D341Med (cell line): ENCODE results near the gene CSH2.
"Not testable (repeated sequence)": the region's sequence is repeated elsewhere in the genome, so short reads cannot be mapped to it uniquely, and the experiment has no call there.

Experiments
- DNase-seq: peaks from one replicate; pipeline ENCODE4 v3.0.0; 2012; ENCODE audit warnings: low spot score

CSH2 gene

DNA sequence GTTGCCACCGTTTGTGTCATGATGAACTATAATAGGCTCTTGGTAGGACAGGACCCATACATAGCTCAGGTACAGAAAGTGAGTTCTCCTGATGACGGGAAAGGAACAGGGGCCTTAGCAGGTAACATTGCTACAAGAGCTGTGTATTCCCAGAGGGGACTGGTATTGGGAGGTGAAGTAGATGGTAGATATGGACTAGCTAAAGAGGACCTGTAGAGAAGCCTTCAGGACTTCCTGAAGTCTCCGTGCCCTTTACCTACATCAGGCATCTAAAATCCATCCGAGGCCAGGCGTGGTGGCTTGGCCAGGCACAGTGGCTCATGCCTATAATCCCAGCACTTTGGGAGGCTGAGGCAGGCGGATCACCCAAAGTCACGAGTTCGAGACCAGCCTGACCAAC is 18.3 kb downstream of the CSH2 start:
- DNase-seq, result no peak

DNA sequence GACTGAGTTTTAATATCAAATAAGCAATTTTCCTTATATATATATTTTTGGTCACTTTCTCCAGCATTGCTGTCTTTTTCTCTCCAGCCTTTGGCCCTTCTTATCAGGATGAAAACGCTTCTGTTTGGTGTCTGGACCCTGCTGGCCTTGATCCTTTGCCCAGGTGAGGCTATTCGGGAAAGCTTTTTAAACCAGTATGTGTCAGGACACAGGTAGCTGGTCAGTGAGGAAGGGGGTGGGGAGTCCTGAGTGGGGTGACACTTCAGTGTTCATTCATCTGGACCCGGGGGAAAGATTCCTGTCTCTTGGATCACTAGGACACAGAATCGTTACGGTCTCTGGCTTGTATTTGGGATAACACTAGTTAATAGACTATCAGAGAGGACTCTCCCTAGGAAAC is 18.8 kb downstream of the CSH2 start:
- no peak for DNase-seq

DNA sequence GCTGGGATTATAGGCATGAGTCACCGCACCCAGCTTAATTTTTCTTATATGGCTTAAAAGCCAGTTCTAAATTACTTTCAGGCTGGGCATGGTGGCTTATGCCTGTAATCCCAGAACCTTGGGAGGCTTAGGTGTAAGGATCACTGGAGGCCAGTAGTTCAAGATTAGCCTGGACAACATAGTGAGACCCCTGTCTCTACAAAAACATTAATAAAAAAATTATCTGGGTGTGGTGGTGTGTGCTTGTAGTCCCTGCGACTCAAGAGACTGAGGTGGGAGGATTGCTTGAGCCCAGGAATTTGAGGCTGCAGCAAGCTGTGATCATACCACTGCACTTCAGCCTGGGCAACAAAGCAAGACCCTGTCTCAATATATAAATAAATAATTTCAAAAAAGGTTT is 20.2 kb downstream of the CSH2 start:
- DNase-seq, result no peak

DNA sequence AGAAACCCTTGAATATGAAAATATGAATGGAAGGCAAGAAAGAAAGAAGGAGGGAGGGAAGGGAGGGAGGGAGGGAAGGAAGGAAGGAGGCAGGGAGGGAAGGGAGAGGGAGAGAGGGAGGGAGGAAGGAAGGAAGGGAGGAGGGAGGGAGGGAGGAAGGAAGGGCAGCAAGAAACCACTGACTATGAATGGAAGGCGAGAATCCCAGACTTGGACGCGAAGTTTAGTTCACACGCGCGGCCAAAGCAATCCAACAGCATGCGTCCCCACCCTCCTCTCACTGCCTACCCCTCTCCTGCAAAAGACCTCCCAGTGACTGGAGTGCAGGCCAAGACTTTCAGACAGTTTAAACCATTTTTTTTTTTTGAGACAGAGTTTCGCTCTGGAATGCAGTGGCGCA is 23.1 kb downstream of the CSH2 start:
- DNase-seq, result no peak

DNA sequence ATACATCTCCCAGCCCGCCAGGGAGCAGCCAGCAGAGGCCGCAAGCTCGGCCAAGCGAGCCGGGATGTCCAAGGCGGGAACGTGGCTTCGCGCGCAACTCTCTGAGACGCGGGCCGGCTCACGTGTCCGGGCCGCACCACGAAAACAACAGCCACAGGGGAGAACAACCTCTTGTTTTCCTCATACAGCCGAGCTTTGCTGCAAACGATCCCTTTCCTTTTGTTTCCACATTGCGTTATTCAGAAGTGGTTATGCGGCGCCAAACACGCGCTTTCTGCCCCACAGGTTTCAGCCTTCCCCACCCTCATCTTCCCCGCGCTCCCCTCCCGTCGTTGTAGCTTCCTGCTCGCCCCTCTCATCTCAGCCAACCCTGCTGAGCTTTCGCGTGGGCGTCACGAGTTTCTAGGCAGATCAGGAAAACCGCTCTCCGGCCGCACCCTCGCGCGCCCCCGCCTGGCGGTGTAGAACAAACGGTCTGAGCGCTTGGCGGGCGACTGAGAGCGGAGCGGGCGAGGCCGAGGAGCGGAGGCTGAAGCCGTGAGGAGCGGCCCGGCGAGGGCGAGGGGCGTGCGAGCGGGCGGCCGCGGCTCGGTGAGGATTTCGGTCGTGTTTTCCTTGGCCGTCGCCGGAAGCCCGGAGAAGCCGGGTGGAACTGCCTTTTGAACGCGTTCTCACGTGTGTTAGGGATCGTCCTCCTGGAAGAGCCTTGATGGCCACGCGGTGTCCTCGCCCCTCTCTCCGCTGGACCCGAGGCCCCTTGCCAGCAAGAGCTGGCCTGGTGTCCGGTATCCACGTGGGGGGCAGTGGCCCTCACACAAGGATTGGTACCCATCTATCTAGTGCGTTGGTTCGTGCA is 24.4 kb downstream of the CSH2 start:
- DNase-seq, result peak; percentile 58

DNA sequence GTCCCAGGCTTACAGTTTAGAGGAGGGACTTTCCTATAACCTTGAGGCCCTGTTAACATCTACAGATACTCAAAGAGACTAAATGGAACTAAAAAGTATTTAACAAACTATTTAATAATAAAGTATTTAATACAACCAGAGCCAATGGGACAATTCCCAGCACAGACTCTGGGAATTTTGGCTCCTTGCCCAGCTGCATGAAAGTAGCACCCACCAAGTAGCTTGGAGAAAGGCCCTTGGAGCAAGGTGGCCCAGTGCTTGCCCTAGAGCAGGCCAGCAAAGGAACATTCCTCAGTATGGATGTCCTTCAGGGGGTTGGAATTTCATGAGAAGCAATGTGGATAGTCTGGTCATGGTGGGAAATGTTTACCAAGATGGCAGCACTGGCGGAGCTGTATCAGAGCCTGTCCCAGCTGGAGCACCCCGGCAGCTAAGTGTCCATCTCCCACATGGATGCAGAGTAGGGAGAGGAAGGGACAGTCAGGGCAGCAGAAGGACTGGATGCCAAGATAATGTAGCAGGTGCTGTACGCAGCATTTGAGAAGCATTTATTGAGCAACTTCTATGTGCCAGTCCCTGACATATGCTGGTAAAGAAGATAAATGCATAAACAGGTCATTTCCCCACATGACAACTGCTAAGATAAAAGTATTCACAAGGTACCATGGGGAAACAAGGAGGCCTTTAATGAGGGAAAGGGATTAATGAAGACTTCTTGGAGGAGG is 25.8 kb downstream of the CSH2 start:
- DNase-seq, result no peak

DNA sequence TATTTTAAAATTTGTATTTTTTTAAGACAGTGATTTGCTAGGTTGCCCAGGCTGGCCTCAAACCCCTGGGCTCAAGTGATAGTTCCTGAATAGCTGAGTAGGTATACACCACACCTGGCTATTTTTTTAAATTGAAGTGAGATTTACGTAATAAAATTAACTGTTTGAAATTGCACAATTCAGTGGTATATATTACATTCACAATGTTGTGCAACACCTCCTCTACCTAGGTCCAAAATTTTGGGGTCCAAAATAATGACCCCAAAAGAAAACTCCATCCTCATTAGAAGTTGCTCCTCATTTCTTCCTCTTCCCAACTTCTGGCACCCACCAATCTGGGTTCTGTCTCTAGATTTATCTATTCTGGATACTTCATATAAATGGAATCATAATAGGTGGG is 28.0 kb downstream of the CSH2 start:
- no peak for DNase-seq

DNA sequence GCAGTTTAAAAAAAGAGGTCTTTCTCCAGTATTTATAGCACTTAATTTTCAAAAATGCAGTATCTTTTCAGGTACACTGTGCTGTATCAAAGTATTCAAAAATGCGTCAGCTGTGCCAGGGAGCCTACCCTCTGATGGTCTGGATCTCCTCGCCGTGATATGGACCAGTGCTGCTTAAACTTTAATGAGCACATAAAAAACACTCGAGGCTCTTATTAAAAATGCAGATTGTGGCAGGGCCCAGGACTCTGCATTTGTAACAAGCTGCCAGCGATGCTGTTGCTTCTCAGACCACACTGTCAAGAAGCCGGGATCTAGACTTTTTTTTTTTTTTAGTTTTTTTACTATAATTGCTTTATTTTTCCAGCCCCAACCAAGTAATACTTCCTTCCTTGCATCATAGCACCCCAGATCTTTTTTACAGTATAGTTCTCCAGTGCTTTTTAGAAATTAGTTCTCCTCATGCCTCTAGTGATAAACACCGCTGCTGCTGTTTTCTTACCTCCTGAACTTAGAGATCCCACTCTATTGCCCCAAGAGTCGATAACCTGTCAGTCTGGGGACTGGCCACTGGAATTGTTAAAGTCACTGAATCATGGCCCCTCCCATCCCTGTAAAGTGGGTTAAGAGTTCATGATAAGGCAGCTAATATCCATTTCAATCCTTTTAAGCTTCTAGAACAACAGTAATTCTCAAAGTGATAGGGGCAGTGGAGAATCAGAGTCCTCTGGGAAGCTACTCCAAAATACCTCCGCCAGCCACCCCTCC is 29.4 kb downstream of the CSH2 start:
- no peak for DNase-seq

DNA sequence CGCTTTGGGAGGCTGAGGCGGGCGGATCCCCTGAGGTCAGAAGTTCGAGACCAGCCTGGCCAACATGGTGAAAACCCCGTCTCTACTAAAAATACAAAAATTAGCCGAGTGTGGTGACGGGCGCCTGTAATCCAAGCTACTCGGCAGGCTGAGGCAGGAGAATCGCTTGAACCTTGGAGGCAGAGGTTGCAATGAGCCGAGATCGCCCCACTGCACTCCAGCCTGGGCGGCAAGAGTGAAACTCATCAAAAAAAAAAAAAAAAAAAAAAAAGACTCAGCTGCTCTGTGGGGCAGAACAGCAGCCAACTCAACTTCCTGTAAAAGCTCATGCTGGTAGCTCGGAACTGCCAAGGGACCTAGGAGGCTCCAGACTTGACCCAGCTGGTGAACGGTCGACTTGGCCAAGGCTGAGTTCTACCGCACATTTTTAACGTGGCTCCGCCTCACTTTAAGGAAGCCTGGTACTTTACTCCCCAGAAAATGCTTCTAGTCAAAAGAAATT is 30.0 kb downstream of the CSH2 start:
- not testable (repeated sequence) for DNase-seq

DNA sequence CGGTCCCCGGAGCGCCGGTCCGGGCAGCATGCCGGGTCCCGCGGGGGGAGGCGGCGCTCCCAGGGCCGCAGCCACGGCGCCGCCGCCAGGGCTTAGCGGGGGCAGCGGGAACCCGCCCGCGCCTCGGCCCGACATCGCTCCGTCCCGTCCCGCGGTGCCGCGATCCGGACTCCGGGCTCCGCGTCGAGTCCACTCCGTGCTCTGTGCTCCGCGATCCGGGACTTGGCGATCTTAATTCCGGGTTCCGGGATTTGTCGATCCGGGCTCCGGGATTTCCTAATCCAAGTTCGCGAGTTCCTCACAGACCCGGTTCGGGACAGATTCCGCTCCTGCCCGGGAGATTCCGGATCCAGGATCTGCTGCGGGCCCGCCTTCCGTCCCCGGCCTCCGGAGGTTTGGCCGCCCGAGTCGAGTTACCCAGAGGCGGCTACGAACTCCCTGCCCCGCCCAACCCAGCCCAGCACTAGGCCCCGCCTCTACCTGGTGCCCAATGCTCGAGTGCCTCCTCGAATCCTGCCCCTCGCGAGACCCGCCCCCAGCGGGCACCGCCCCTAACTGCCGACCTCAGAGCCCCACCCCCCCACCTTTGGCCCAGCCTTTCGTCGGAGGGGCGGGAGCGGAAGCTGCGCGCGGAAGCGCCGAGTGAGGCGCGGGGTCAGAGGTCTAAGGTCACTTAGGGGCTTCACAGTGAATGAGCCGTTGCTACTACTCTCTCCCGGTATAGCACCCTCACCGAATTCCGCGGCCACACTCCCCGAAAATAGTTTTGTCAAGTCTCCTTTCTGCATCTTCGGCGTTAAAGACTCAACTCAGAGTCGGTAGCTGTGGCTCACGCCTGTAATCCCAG is 30.7 kb downstream of the CSH2 start, which contains the start of gene SMARCD2:
TSS of gene SMARCD2 (minus strand) at position 146 of the 847 bp plus-strand sequence. CDS start at position 135, 11 bp downstream.
- peak; percentile 99 for DNase-seq

DNA sequence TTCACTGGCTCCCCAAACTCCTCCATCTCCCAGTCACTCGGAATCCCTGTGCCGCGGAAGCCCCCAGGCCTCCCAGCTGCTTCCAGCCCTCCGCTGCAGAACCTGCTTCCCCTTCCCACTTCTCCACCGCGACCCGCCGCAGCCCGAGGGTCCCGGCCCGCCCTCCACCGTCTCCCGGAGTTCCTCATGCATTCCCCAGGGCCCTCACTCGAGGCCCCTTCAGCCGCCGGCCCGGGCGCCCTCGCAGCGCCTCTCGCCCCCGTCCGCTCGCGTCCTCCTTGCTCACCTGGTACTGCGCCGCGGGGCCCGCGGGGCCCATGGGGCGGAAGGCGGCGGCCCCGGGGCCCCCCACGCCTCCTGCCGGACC is 31.3 kb downstream of the CSH2 start:
- DNase-seq, result no peak

DNA sequence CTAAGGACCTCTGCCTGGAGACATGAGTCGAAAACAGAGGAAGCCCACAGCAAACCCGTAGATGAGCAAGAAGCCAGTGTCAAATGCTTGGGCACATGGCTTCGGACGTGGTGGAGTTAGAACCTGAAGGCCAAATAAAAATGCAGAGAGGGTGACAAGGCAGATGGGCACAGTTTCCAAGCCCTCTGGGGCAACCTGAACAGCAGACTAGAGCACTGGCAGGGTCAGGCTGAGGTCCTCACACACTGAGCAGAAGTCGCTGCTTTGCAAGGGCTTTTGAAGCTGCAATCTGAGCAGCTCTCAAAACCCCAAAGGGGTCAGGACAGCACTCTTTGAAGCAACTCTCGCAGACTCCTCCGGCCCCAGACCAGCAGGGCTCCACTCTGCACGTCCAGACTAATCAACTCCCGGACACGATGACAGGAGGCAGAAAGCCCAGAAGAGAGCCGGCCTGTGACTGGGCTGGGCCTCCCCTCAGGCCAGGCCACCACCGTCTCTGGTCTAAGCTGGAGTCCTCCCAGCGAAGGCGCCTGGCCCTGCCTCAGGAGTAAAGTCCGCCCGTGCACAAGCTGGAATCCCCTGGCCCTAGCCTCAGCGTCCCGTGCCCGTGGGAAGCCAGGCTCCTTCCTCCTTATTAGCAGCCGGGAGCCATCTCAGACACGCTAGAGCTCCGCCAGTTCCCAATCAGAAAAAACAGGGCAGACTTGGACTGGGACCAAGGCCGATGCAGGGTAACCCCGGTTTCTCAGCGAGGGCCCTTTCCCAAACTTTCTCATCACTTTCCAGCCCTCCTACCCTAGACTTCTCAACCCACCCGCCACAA is 31.9 kb downstream of the CSH2 start:
- no peak for DNase-seq

DNA sequence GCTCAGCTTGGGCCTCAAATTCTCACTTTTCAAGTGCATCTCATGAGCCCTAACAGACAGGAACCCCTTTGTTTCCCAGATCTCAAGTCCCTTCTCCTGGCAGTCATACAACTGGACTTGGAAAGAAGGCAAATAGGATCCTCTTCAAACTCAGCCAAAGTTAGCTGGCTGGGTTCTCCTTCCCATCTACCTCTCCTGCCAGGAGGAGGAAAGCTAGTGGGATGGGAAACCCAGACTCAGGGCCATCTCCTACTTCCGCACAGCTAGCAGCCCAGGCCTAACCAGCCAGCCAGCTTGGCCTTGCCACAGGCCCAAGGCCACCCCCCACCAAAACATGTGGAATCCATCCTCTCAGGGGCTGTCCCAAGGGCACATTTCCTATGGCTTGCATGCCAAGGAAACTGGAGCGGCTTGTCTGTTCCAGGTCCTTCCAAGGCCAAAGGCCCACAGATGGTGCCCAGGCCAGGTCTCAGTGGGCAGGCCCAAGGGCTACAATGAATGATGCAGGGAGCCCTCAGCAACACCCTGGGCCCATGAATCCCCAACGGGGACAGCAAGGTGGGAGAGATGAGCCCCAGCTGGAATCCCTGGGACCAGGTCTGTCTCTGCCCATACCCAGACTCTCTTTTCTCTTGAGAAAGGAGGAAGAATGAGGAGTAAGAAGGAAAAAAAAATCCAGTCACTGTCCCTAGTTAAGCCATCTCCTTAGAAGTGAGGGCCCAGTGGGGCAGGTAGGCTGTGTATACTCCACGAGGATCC is 32.7 kb downstream of the CSH2 start:
- DNase-seq, result no peak

DNA sequence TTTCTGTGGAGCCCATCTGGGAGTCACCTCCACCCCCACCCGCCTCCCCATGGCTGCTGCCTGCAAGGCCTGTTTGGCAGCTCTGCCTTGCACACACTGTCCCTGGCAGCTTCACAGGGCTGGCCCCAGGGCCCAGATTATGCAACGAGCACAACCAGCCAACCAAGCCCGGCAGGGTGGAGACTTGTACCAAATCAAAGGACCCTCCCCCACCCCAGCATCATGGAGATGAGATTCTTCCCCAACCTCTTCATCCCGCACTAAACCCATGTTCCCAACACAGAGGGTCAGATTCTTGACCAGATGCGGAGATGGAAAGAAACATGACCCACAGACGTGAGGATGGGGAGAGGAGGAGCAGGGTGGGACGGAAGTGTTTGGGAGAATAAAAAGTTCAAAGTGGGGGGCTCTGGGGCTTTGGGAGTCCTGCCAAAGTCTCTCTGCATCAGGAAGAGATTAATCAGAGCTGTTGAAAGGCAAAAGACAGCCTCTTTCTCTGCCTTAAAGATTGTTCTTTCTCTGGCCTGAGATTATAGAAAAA is 34.8 kb downstream of the CSH2 start:
- no peak for DNase-seq

DNA sequence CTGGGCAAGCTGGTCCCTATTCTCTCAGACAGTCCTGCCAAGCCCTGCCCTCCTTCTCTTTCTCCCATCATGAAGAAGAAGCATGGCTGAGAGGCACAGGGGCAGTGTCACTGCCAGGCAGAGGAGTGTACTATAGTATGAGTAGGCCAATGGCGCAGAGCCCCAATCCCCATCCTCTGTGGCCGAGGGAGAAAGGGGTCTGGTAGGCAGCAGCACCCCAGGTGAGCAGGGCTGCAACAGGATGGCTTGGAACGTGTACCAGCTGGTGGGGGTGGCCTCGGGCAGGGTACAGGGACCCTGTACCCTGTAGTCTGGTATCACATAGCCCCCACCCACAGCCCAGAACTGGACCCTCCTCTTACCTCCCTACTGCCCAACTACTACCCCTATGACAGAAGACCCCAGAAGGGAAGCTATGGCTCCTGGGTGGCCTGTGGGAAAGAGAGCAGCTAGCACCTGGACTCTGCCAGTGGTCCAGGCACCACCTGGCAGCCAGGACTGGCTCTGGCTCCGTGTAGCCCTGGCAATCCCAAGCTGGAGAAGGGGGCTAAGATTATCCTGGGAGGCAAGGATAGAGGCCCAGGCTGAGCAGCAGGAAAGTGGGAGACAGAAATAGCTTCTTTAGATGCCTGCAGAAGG is 35.4 kb downstream of the CSH2 start:
- no peak for DNase-seq

DNA sequence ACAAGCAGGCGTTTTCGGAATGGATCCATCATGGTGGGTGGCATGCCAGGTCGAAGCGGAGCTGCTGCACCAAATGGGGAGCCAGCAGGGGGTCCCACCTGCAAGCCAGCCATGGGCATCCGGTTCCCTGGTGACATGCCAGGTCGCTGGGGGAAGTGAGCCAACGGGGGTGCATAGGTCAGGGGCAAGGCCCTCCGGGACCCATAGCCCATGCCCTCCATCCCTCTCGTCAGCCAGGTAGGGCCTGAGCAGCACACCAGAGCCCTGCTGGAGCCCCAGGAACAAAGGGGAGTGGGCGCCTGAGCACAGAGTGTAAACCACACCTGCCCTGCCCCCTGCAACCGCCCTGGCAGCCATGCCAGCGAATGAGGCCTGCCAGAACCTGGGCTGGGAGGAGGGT is 36.0 kb downstream of the CSH2 start:
- no peak for DNase-seq

DNA sequence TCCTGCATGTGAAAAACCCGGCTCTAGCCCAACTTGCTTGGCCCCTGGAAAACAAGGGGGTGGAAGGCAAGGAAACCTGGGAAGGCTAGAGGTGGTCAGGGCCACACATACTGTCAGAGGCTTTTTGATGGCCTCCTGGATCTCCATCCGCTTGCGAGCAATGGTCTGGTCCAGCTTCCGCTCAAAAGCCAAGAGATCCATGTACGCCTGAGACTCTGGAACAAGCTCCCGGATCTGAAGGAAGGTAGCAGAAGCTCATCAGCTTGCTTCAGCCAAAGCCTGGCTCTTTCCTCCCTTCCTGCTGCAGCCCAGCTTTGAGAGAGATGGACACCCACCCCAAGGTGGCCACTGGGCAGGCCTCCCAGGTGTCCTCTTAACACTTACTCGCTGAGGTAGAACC is 36.7 kb downstream of the CSH2 start:
- DNase-seq, result no peak

DNA sequence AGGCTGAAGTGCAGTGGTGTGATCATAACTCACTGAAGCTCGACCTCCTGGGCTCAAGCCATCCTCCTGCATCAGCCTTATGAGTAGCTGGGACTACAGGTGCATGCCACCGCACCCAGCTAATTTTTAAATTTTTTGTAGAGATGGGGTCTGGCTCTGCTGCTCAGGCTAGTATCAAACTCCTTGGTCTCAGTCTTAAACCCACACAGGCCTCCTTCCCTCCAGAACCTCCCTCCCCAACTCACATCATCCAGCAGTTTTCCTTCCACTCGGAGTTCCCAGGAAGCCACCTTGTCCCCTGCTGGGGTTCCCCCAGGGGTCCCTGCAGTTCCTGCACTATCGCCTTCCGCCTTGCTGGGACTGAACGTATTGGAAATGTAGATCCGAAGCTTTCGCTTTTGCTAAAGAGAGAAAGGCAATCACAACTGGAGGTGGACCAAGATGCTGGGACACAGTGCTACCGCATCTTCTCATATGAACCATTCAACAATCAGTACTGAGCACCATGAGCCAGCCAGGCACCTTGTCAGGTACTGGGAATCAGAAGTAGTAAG is 38.2 kb downstream of the CSH2 start:
- no peak for DNase-seq
